NCI-H2171 treated with DMSO at 0.1 percent for 48 hours (cell line): ENCODE results near the gene MRO.
A peak's percentile ranks its signal among the peaks of the same experiment; 100 is the strongest.
"Not testable (repeated sequence)": the region's sequence is repeated elsewhere in the genome, so short reads cannot be mapped to it uniquely, and the experiment has no call there.

Experiments used
- DNase-seq: peaks from one replicate; lab custom pipeline; 2025; lab: John Stamatoyannopoulos, UW

MRO gene

GRCh38 chr18:50833496-50833895 lies 13.7 kb upstream of the MRO start:
- not testable (repeated sequence) for DNase-seq

DNA sequence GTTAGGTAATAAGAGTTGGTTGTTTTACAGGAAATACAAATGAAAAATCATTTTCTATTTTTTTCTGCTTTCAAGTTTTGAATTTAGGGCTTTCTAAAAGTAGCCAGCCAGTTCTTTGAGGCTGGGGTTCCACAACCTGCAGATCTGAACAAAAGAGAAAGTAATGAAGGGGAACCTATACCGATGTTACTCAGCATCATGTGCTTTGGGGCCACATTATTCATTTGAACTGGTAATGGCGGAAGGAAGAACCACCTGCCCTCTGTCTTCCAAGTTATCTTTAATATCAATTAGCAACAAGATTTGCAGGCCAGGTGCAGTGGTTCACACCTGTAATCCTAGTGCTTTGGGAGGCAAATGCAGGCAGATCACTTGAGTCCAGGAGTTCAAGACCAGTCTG lies 12.9 kb upstream of the MRO start:
- DNase-seq = no peak

- no peak for DNase-seq
Observed at GRCh38 chr18:50830544-50830943, 10.7 kb upstream of the MRO start.

GRCh38 chr18:50829644-50830043 lies 9.8 kb upstream of the MRO start:
- DNase-seq = no peak

DNA sequence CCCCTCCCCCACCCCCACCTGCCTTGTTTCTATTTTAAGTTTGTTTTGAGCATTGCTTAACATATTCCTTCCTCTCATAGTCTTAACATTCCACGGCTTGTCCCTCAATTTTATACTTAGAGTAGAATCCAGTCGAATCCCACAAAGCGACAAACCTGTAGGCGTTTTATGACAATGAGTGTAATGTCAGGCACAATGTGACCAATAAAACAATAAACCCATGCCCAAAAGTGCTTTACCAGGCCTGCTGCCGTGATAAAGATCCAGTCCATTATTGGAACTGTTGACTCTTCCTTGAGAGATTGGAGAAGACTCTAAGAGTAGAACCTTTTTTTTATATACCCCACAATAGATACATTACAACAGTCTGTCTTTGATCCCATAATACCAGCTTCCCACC lies 6.2 kb upstream of the MRO start:
- DNase-seq = no peak

- no peak for DNase-seq
Observed at GRCh38 chr18:50825621-50826020, 5.8 kb upstream of the MRO start.

- no peak for DNase-seq
Observed at GRCh38 chr18:50822756-50823155, 2.9 kb upstream of the MRO start.

DNA sequence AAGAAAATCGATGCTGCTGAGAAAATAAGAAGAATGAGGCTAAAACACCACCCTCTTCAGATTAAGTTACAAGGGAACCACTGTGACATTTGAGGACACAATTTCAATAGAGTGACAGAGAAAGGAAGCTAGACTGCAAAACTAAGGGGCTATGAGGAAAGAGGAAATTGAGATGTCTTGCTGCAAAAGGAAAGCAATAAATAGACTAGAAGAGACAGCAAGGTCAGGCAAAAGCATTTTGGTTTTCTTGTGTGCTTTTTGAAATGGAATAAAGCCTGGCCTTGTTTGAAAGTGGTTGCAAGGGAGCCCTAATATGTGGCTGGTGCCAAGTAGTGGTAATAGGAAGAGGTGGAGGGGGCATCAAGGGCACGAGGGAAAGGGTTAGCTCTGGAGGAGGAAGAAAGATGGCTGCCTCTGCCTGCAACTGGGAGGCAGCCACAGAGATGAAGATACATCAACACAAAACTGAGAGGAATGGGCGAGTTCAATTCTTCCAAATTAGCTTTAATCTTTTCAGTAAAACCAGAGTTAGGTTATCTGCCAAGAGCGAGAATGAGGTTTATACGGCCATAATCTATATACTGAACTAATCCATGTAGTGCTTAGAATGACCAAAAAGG lies 1.2 kb upstream of the MRO start:
- DNase-seq = no peak

GRCh38 chr18:50819027-50819727 lies 639 bp downstream of the MRO start:
- peak; percentile 47 for DNase-seq

DNA sequence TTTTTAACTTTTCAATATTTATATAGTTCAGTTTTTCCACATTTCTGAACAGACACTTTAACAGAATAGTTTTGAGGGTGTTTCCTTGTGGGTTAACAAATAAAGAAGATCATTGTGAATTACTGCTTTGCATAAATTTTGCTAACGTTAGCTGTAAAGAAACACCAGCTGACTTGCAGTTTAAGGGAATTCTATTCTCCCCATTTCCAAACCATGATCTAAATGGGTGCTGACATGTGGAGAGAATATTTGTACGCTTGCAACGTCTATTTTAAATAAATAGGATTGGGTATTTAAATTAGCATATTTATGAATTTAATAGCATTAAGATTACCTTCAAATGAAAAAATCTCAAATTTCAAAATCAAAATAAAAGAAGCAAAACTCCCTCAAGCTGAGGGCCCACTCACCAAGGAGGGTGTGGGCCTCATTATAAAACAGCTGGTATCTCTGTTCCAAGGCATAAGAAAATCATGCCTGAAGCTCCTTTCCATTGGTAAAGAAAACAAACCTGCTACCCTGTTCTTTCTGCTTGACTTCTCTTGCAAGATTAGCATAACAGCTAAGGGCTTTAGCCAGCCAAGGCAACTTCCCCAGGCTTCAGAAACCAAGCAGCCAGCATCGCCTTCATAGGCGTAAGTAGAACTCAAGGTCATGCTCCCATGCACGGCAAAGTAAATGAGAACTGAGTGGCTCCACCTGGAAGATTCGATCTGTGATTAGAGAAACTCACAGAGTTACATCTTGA lies 3.2 kb downstream of the MRO start:
- DNase-seq = peak; percentile 38

GRCh38 chr18:50814395-50814794 lies 5.4 kb downstream of the MRO start:
- DNase-seq = no peak

- DNase-seq = no peak
Observed at GRCh38 chr18:50813353-50813752, 6.5 kb downstream of the MRO start.

- DNase-seq = no peak
Observed at GRCh38 chr18:50812834-50813233, 7.0 kb downstream of the MRO start.

DNA sequence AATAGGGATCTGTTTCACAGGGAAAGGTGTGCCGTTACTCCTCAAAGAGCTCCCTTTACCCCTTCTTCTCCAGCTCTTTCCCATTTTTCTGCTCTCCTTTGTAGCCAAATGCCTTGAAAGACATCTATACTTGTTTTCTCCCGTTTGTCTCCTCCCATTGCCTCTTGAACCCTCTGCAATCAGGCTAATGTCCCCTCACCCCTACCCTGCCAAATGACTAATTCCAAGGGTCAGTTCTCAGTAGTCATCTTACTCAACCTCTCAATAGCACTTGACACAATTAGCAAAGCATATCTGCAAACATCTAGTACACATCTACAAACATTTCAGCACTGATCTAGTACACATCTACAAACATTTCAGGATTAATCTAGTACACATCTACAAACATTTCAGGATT lies 12.6 kb downstream of the MRO start:
- no peak for DNase-seq

DNA sequence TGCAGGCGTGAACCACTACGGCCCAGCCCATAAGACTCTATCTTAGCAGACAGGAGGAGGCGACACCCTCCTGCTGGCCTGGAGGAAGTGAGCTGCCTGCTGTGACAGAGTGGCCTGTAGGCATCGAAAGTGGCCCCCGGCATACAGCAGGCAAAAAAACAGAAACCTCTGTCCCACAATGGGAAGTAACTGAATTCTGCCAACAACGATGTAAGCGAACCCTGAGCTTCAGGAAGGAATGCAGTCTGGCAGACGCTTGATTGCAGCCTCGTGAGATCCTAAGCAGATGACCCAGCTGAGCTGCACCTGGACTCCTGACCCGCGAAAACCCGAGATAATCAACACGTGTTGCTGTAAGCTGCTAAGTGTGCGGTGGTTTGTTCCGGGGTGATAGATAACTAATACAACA lies 13.6 kb downstream of the MRO start:
- no peak for DNase-seq

DNA sequence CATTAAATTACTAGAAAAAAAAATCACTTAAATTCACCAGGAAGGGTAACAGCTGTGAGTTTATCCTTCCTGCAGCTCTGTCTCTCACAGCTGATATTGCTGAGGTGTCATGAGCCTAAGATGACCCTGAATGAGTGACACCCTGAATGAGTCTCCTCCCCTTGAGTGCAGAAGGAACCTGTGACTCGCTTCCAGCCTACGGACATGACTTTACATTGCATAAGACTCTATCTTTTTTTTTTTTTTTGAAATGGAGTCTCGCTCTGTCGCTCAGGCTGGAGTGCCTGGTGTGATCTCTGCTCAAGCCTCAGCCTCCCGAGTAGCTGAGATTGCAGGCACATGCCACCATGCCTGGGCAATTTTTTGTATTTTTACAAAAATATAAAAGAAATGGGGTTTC lies 14.1 kb downstream of the MRO start:
- DNase-seq = no peak

DNA sequence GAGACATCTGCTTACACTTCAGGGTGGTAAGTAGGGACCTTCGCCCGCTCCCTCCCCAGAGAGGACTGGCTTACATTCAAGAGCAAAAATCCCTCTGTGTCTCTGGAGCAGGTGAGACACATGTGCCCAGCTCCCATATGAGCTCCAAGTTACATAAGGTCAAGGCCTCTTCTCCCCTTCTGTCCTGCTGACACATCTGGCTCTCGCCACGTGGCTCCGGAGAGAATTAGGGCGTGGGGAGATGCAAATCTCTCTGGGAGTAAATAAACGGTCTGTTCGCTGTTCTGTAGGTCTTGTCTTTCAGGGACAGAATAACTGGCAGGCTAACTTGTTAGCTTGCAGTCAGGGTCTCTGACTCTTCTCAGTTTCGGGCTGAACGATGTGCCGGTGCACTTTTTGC lies 16.2 kb downstream of the MRO start:
- no peak for DNase-seq

DNA sequence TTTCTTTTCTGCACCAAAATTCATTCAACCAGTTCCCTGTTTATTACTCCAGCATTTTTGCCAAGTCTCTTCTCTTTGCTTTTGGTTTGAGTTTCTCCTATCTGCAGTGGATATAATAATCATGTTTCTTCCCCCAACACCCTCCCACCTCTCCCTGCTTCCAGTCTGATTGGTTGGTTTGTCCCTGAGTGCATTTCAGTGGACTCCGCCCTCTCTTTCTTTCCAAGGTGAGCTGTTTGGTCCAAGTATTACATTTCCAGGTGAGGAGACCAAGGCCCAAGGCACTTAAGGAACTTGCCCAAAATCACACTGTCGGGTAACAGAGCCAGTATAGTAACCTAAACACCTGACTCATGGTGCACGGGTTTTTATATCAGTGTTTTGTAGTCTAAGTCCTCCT lies 17.7 kb downstream of the MRO start:
- no peak for DNase-seq

GRCh38 chr18:50797142-50797541 lies 22.7 kb downstream of the MRO start:
- no peak for DNase-seq

- no peak for DNase-seq
Observed at GRCh38 chr18:50796495-50796894, 23.3 kb downstream of the MRO start.

GRCh38 chr18:50793641-50794565 lies 25.9 kb downstream of the MRO start:
- DNase-seq = no peak

- no peak for DNase-seq
Observed at GRCh38 chr18:50792885-50793284, 26.9 kb downstream of the MRO start.
